Neural cell (in vitro differentiated cells): ENCODE data around the gene SERPINB12. TPM values are rescaled to one million over a fixed set of nuclear protein-coding genes. Genes with fewer than 3 reads are reported as not detected.

Source experiments
- H2AFZ ChIP-seq: fragments of 200-600, 300-800 bp; sonication (generic), shearing (Covaris generic); 2 replicates; pipeline ENCODE4 v1.6.0; 2014; ENCODE audit warnings: low read depth, mild to moderate bottlenecking, antibody characterized with exemption, low read length, moderate library complexity
- H3F3A ChIP-seq: fragments of 200-600 bp; shearing (Covaris generic); 2 replicates; pipeline ENCODE4 v1.6.1; 2016; ENCODE audit warnings: mild to moderate bottlenecking, moderate library complexity, mixed read lengths, antibody characterized with exemption, low read length; ENCODE audit not compliant: insufficient read depth, poor library complexity, severe bottlenecking
- H3K27ac ChIP-seq: fragments of 200-600, 300-800 bp; sonication (generic), shearing (Covaris generic); 2 replicates; pipeline ENCODE4 v1.5.1; 2014; ENCODE audit warnings: mild to moderate bottlenecking, low read length, moderate library complexity
- H3K27me3 ChIP-seq: fragments of 300-800, 200-600 bp; sonication (generic), shearing (Covaris generic); 2 replicates; pipeline ENCODE4 v1.6.0; 2014; ENCODE audit warnings: mild to moderate bottlenecking, low read depth, low read length, moderate library complexity; ENCODE audit not compliant: insufficient read depth
- H3K36me3 ChIP-seq: fragments of 300-800, 200-600 bp; sonication (generic), shearing (Covaris generic); 2 replicates; pipeline ENCODE4 v1.5.1; 2014; ENCODE audit warnings: mild to moderate bottlenecking, antibody characterized with exemption, low read length, moderate library complexity; ENCODE audit not compliant: insufficient read depth
- H3K4me2 ChIP-seq: fragments of 300-800, 200-600 bp; sonication (generic), shearing (Covaris generic); 2 replicates; pipeline ENCODE4 v1.6.0; 2014; ENCODE audit warnings: mild to moderate bottlenecking, low read length
- H3K4me3 ChIP-seq: fragments of 300-800, 200-600 bp; sonication (generic), shearing (Covaris generic); 2 replicates; pipeline ENCODE4 v1.5.1; 2014; ENCODE audit warnings: mild to moderate bottlenecking, low read length, moderate library complexity
- H3K79me2 ChIP-seq: fragments of 200-600 bp; shearing (Covaris generic); replicated peaks from 2 replicates; pipeline ENCODE4 v1.6.0; 2014; ENCODE audit warnings: mild to moderate bottlenecking, low read length, moderate library complexity; ENCODE audit not compliant: insufficient read depth
- H3K9ac ChIP-seq: fragments of 300-800, 200-600 bp; sonication (generic), shearing (Covaris generic); 2 replicates; pipeline ENCODE4 v1.6.1; 2016; ENCODE audit warnings: mild to moderate bottlenecking, low read length, mixed read lengths
- H3K9me2 ChIP-seq: fragments of 200-600 bp; shearing (Covaris generic); 2 replicates; pipeline ENCODE4 v1.6.1; 2016; ENCODE audit warnings: mild to moderate bottlenecking, low read length, mixed read lengths; ENCODE audit not compliant: insufficient read depth
- H3K9me3 ChIP-seq: fragments of 200-600, 300-800 bp; sonication (generic), shearing (Covaris generic); 2 replicates; pipeline ENCODE4 v1.6.1; 2016; ENCODE audit warnings: mild to moderate bottlenecking, mixed run types, low read length, moderate library complexity, mixed read lengths
- H4K20me1 ChIP-seq: fragments of 200-600 bp; shearing (Covaris generic); 2 replicates; pipeline ENCODE4 v1.6.1; 2016; ENCODE audit warnings: mild to moderate bottlenecking, mixed run types; ENCODE audit not compliant: insufficient read depth
- CTCF ChIP-seq: fragments of 450-650 bp; IDR thresholded peaks from 2 replicates; pipeline ENCODE4 v1.5.1; 2014; ENCODE audit warnings: antibody characterized with exemption, mild to moderate bottlenecking, moderate library complexity; ENCODE audit not compliant: poor library complexity, severe bottlenecking
- EP300 ChIP-seq: fragments of 450-650 bp; conservative IDR thresholded peaks from 2 replicates; pipeline ENCODE4 v1.6.1; 2014; ENCODE audit warnings: antibody characterized with exemption, mild to moderate bottlenecking, moderate library complexity; ENCODE audit not compliant: poor library complexity, severe bottlenecking
- EZH2 ChIP-seq: fragments of 200-600, 300-800 bp; shearing (Covaris generic), sonication (generic); IDR thresholded peaks from 2 replicates; pipeline ENCODE4 v1.6.1; 2014; ENCODE audit warnings: antibody characterized with exemption, low read length, borderline replicate concordance, mild to moderate bottlenecking; ENCODE audit not compliant: insufficient read depth, poor library complexity, severe bottlenecking
- MXI1 ChIP-seq: fragments of 450-650 bp; conservative IDR thresholded peaks from 2 replicates; pipeline ENCODE4 v1.6.1; 2014; ENCODE audit warnings: antibody characterized with exemption, mild to moderate bottlenecking; ENCODE audit not compliant: poor library complexity, severe bottlenecking
- POLR2AphosphoS5 ChIP-seq: IDR thresholded peaks from 2 replicates; pipeline ENCODE4 v1.6.1; 2012
- RAD21 ChIP-seq: fragments of 450-650 bp; conservative IDR thresholded peaks from 2 replicates; pipeline ENCODE4 v1.6.1; 2014; ENCODE audit warnings: antibody characterized with exemption, mild to moderate bottlenecking, moderate library complexity
- REST ChIP-seq: IDR thresholded peaks from 2 replicates; pipeline ENCODE4 v1.6.1; 2012; ENCODE audit warnings: borderline replicate concordance
- SMC3 ChIP-seq: fragments of 450-650 bp; conservative IDR thresholded peaks from 2 replicates; pipeline ENCODE4 v1.6.1; 2014; ENCODE audit warnings: antibody characterized with exemption, mild to moderate bottlenecking, moderate library complexity; ENCODE audit not compliant: poor library complexity
- TAF1 ChIP-seq: IDR thresholded peaks from 2 replicates; pipeline ENCODE4 v1.6.1; 2012; ENCODE audit warnings: low read depth
- polyA plus RNA-seq: library from polyadenylated mRNA; depleted of rRNA; stranded (reverse); fragments of >200 nt; gene quantifications from 2 replicates; pipeline ENCODE4 v1.2.3, GENCODE V29; 2014

SERPINB12 gene
- polyA plus RNA-seq, 1 donor from 2014 or later = not detected

GRCh38 chr18:63603772-63604171 is 61.6 kb downstream of the SERPINB12 start:
- H4K20me1 ChIP-seq = no peaks in the 10 kb centered on the region
- no peaks in the 10 kb centered on the region for H3K9me3 ChIP-seq
- no peaks in the 10 kb centered on the region for H3K9me2 ChIP-seq
- H3K79me2 ChIP-seq = no peaks in the 10 kb centered on the region
- TF ChIP-seq EZH2 (no peak), REST (no peak), CTCF (no peak), SMC3 (no peak), POLR2AphosphoS5 (no peak), RAD21 (no peak)
- no peak overlapping the region for H3K27ac ChIP-seq
- no peak overlapping the region for H3K4me2 ChIP-seq
- no peak overlapping the region for H3K9ac ChIP-seq
- H3K4me3 ChIP-seq = no peak overlapping the region
- H3K27me3 ChIP-seq = no peaks in the 10 kb centered on the region
- H3K36me3 ChIP-seq = no peaks in the 10 kb centered on the region
- no peaks in the 10 kb centered on the region for H3F3A ChIP-seq
- H2AFZ ChIP-seq = no peak overlapping the region

GRCh38 chr18:63604791-63605567 is 62.8 kb downstream of the SERPINB12 start:
- no peak overlapping the region for H3K4me3 ChIP-seq
- no peak overlapping the region for H3K9ac ChIP-seq
- H4K20me1 ChIP-seq = no peaks in the 10 kb centered on the region
- TF ChIP-seq POLR2AphosphoS5 (no peak), CTCF (no peak), EP300 (no peak), REST (no peak), MXI1 (no peak), EZH2 (no peak), SMC3 (no peak), TAF1 (no peak), RAD21 (no peak)
- H3K79me2 ChIP-seq = no peaks in the 10 kb centered on the region
- no peak overlapping the region for H2AFZ ChIP-seq
- H3K27me3 ChIP-seq = no peaks in the 10 kb centered on the region
- H3K4me2 ChIP-seq = no peak overlapping the region
- no peaks in the 10 kb centered on the region for H3K9me3 ChIP-seq
- no peaks in the 10 kb centered on the region for H3K36me3 ChIP-seq
- H3F3A ChIP-seq = no peaks in the 10 kb centered on the region
- H3K9me2 ChIP-seq = no peaks in the 10 kb centered on the region
- H3K27ac ChIP-seq = no peak overlapping the region
